HG03457 (cell line): ENCODE data around the gene OR2V2.
"Not testable (repeated sequence)": the region's sequence is repeated elsewhere in the genome, so short reads cannot be mapped to it uniquely, and the experiment has no call there.

Experiments
- ATAC-seq: cut with Tn5 transposase; IDR thresholded peaks from one replicate; pipeline ENCODE4 v1.9.1; 2021; ENCODE audit warnings: moderate number of reproducible peaks; ENCODE audit not compliant: unreplicated experiment

Gene OR2V2

GRCh38 chr5:181168595-181169118 is 21.3 kb downstream of the OR2V2 start:
- ATAC-seq, result no peak

- not testable (repeated sequence) for ATAC-seq
These were observed 22.3 kb downstream of the OR2V2 start for GRCh38 chr5:181169459-181170236.

GRCh38 chr5:181170237-181170825 is 22.9 kb downstream of the OR2V2 start:
- no peak for ATAC-seq

GRCh38 chr5:181170996-181171395 is 23.6 kb downstream of the OR2V2 start:
- no peak for ATAC-seq

GRCh38 chr5:181171782-181172181 is 24.4 kb downstream of the OR2V2 start:
- no peak for ATAC-seq

- peak; percentile 27 for ATAC-seq
These were observed 25.6 kb downstream of the OR2V2 start for GRCh38 chr5:181173027-181173419.

GRCh38 chr5:181173420-181174342 is 26.3 kb downstream of the OR2V2 start:
- peak; percentile 43 for ATAC-seq

- ATAC-seq, result no peak
These were observed 29.0 kb downstream of the OR2V2 start for GRCh38 chr5:181176254-181176952.

- not testable (repeated sequence) for ATAC-seq
These were observed 30.2 kb downstream of the OR2V2 start for GRCh38 chr5:181177559-181177958.

- ATAC-seq, result no peak
These were observed 34.5 kb downstream of the OR2V2 start for GRCh38 chr5:181181650-181182565.

- ATAC-seq, result no peak
These were observed 35.3 kb downstream of the OR2V2 start for GRCh38 chr5:181182651-181183050.

GRCh38 chr5:181184845-181185216 is 37.4 kb downstream of the OR2V2 start:
- no peak for ATAC-seq

GRCh38 chr5:181185560-181185959 is 38.2 kb downstream of the OR2V2 start:
- no peak for ATAC-seq

- no peak for ATAC-seq
These were observed 38.6 kb downstream of the OR2V2 start for GRCh38 chr5:181186022-181186421.

GRCh38 chr5:181186986-181187499 is 39.7 kb downstream of the OR2V2 start:
- ATAC-seq, result no peak

- ATAC-seq, result no peak
These were observed 40.3 kb downstream of the OR2V2 start for GRCh38 chr5:181187500-181188213.

GRCh38 chr5:181188700-181189362 is 41.4 kb downstream of the OR2V2 start:
- ATAC-seq, result no peak

GRCh38 chr5:181189363-181189961 is 42.1 kb downstream of the OR2V2 start:
- no peak for ATAC-seq
